Measurements from ENCODE around the gene COL4A1. TPM values are rescaled to one million over a fixed set of nuclear protein-coding genes. Genes with fewer than 3 reads are reported as not detected.
A peak's percentile ranks its signal among the peaks of the same experiment; 100 is the strongest.

The COL4A1 gene
- total RNA-seq, 1 donor from 2014 or later, result 120 TPM

GRCh38 chr13:110254751-110255553 lies 52.0 kb downstream of the COL4A1 start:
- no peak for DNase-seq
- H3K4me1 ChIP-seq, result peaks cover 70% of the 10 kb centered on the region
- no peaks in the 10 kb centered on the region for H3K27me3 ChIP-seq (ENCODE audit: low read depth)

DNA sequence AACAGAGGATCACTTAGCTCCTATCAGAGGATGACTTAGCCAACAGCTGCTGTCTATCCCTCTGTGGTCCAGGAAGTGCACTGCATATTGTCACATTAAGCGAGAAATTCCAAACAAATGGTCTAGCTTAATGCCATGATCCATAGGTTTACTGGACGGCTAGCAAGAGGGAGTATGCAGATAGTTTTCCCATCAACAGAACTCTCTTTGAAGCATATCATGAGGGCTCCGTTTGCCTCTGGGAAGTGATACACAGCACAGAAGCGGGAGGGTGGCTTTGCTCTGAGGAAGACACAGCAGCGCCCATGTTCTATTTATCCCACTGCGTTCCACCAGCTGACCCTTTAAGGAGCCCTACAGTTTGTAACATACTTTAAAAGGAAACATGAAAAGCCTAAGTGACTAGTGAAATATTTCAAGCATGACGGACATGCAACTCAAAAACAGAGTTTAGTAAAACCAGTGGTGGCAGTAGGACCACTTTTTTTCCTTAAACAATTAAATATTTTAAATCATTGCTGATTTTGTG lies 52.7 kb downstream of the COL4A1 start:
- intact Hi-C loops (cut with micrococcal nuclease), result no loop called here
- H3K36me3 ChIP-seq, result no peaks in the 10 kb centered on the region
- peak overlapping the region; percentile 76 for H3K27ac ChIP-seq (replicated peaks)
- no peak for DNase-seq
- peaks cover 70% of the 10 kb centered on the region for H3K4me1 ChIP-seq
- TF ChIP-seq, protein P1, sequence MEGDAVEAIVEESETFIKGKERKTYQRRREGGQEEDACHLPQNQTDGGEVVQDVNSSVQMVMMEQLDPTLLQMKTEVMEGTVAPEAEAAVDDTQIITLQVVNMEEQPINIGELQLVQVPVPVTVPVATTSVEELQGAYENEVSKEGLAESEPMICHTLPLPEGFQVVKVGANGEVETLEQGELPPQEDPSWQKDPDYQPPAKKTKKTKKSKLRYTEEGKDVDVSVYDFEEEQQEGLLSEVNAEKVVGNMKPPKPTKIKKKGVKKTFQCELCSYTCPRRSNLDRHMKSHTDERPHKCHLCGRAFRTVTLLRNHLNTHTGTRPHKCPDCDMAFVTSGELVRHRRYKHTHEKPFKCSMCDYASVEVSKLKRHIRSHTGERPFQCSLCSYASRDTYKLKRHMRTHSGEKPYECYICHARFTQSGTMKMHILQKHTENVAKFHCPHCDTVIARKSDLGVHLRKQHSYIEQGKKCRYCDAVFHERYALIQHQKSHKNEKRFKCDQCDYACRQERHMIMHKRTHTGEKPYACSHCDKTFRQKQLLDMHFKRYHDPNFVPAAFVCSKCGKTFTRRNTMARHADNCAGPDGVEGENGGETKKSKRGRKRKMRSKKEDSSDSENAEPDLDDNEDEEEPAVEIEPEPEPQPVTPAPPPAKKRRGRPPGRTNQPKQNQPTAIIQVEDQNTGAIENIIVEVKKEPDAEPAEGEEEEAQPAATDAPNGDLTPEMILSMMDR (IDR thresholded peaks at IDR 0.05; ENCODE audit: borderline replicate concordance), result no peak
- H3K4me3 ChIP-seq, result no peak overlapping the region
- H3K9me3 ChIP-seq (replicated peaks), result no peaks in the 10 kb centered on the region
- H3K27me3 ChIP-seq (ENCODE audit: low read depth), result no peaks in the 10 kb centered on the region

More at GRCh38 chr13:110254751-110255553, 52.0 kb downstream of the COL4A1 start:
- TF ChIP-seq, protein P1 (IDR thresholded peaks at IDR 0.05; ENCODE audit: borderline replicate concordance), result no peak
- intact Hi-C loops (cut with micrococcal nuclease), result no loop called here
- Histone ChIP-seq H3K27ac (replicated peaks) (peak overlapping the region; percentile 76), H3K36me3 (no peaks in the 10 kb centered on the region), H3K4me3 (no peak overlapping the region), H3K9me3 (replicated peaks) (no peaks in the 10 kb centered on the region)

GRCh38 chr13:110251193-110251819 lies 55.7 kb downstream of the COL4A1 start:
- intact Hi-C loops (cut with micrococcal nuclease), result no loop called here
- H3K4me3 ChIP-seq, result no peak overlapping the region
- H3K36me3 ChIP-seq, result peaks cover 7% of the 10 kb centered on the region
- H3K9me3 ChIP-seq (replicated peaks), result no peaks in the 10 kb centered on the region
- H3K27ac ChIP-seq (replicated peaks), result peak overlapping the region; percentile 92
- TF ChIP-seq, protein P1 (IDR thresholded peaks at IDR 0.05; ENCODE audit: borderline replicate concordance), result no peak
- peaks cover 75% of the 10 kb centered on the region for H3K4me1 ChIP-seq
- no peaks in the 10 kb centered on the region for H3K27me3 ChIP-seq (ENCODE audit: low read depth)
- no peak for DNase-seq

- H3K27ac ChIP-seq (replicated peaks), result peak overlapping the region; percentile 92
- DNase-seq, result peak; percentile 71
- H3K4me1 ChIP-seq, result peaks cover 78% of the 10 kb centered on the region
- peaks cover 7% of the 10 kb centered on the region for H3K36me3 ChIP-seq
- H3K4me3 ChIP-seq, result no peak overlapping the region
- TF ChIP-seq, protein P1 (IDR thresholded peaks at IDR 0.05; ENCODE audit: borderline replicate concordance), result no peak
- H3K9me3 ChIP-seq (replicated peaks), result no peaks in the 10 kb centered on the region
- H3K27me3 ChIP-seq (ENCODE audit: low read depth), result no peaks in the 10 kb centered on the region
- intact Hi-C loops (cut with micrococcal nuclease), result no loop called here
Measured at GRCh38 chr13:110250258-110250891, 56.6 kb downstream of the COL4A1 start.

DNA sequence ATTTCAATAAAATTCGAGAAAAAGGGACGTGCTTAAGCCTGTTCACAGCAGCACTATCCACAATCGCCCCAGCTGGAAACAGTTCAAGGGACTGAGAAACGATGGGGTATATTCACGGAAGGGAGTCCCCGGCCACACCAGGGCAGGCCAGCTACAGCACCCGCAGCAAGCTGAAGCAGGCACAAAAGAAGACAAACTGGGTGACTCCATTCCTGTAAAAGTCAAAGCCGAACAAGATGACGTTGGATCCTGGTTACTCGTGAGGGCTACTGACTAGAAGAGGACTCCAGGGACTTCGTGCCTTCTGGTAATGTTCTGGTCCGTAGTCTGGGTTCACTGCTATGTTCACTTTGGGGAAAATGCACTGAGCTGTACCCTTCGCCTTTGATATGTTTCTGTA lies 57.6 kb downstream of the COL4A1 start:
- Histone ChIP-seq H3K9me3 (replicated peaks) (no peaks in the 10 kb centered on the region), H3K4me1 (peaks cover 83% of the 10 kb centered on the region), H3K27ac (replicated peaks) (peak overlapping the region; percentile 92), H3K27me3 (ENCODE audit: low read depth) (no peaks in the 10 kb centered on the region), H3K4me3 (no peak overlapping the region), H3K36me3 (peaks cover 7% of the 10 kb centered on the region)
- intact Hi-C loops (cut with micrococcal nuclease), result no loop called here
- TF ChIP-seq, protein P1 (IDR thresholded peaks at IDR 0.05; ENCODE audit: borderline replicate concordance), result no peak
- DNase-seq, result no peak

All from left ventricle myocardium inferior (tissue), 1 donor.